A375 (cell line): Measurements from ENCODE around the gene CTF1. TPM values are rescaled to one million over a fixed set of nuclear protein-coding genes. Genes with fewer than 3 reads are reported as not detected.

ENCODE experiments used
- small RNA-seq: library from RNA; depleted of rRNA; stranded (forward); fragments of <200 nt; gene quantifications from one replicate; pipeline ENCODE3, GENCODE V24; 2014
- total RNA-seq: library from RNA; depleted of rRNA; stranded (reverse); fragments of >200 nt; shearing (Covaris generic); gene quantifications from 2 replicates; pipeline ENCODE4 v1.2.3, GENCODE V29; 2014; rRNA removed

CTF1 gene, protein sequence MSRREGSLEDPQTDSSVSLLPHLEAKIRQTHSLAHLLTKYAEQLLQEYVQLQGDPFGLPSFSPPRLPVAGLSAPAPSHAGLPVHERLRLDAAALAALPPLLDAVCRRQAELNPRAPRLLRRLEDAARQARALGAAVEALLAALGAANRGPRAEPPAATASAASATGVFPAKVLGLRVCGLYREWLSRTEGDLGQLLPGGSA
- not detected in 2 replicates for total RNA-seq

GRCh38 chr16:30896261-30896888 lies at the start of gene CTF1:
CTF1 (plus strand) TSS chr16:30896614; CDS start chr16:30896644, 30 bp downstream.

GRCh38 chr16:30893744-30894539 lies 2.5 kb upstream of the CTF1 start, which contains the start of gene BCL7C:
BCL7C (minus strand) TSS chr16:30894077; CDS start chr16:30893944, 133 bp downstream.

GRCh38 chr16:30923554-30924075 lies 27.2 kb downstream of the CTF1 start, which contains the start of gene FBXL19:
FBXL19 (plus strand) TSS chr16:30923572; CDS start chr16:30925755, 2,183 bp downstream.

GRCh38 chr16:30948667-30949649 lies 52.5 kb downstream of the CTF1 start, which contains the start of gene ORAI3:
ORAI3 (plus strand) TSS chr16:30949068; CDS start chr16:30949290, 222 bp downstream.

Small RNA genes within 50 kb of the gene (small RNA-seq; reads per million reads assigned to genes)
- gene AC135048.1 (not detected), gene MIR4519 (not detected), gene MIR762 (not detected)

Other genes starting within 250 kb of the CTF1 start
- gene PRR14, start 245.7 kb upstream of the CTF1 start, total RNA-seq, result 9.6 and 17.8 TPM in 2 replicates
- gene FBRS, start 238.2 kb upstream of the CTF1 start, total RNA-seq, result 24.3 and 26.5 TPM in 2 replicates
- 33.7 and 36.1 TPM in 2 replicates for gene SRCAP, start 197.4 kb upstream of the CTF1 start, total RNA-seq
- gene PHKG2, start 148.2 kb upstream of the CTF1 start, total RNA-seq, result 25.8 and 27.6 TPM in 2 replicates
- 21.3 and 29.5 TPM in 2 replicates for gene CFAP119, start 134.6 kb upstream of the CTF1 start, total RNA-seq
- gene RNF40, start 134.3 kb upstream of the CTF1 start, total RNA-seq, result 110 and 121 TPM in 2 replicates
- 9.7 and 10.2 TPM in 2 replicates for gene ZNF629, start 109.4 kb upstream of the CTF1 start, total RNA-seq
- gene BCL7C, start 2.5 kb upstream of the CTF1 start, total RNA-seq, result 57.4 and 71.4 TPM in 2 replicates
- 32.0 and 35.8 TPM in 2 replicates for gene FBXL19, start 27.0 kb downstream of the CTF1 start, total RNA-seq
- gene ORAI3, start 52.5 kb downstream of the CTF1 start, total RNA-seq, result 19.8 and 21.6 TPM in 2 replicates
- gene SETD1A, start 61.1 kb downstream of the CTF1 start, total RNA-seq, result 9.8 and 12.9 TPM in 2 replicates
- 2.2 and 2.4 TPM in 2 replicates for gene HSD3B7, start 88.6 kb downstream of the CTF1 start, total RNA-seq
- gene STX1B, start 114.0 kb downstream of the CTF1 start, total RNA-seq, result 0.98 TPM in 1 of 2 replicates, not detected in the other
- gene STX4, start 136.9 kb downstream of the CTF1 start, total RNA-seq, result 23.6 and 25.5 TPM in 2 replicates
- gene ZNF668, start 177.6 kb downstream of the CTF1 start, total RNA-seq, result 18.1 and 22.6 TPM in 2 replicates
- gene ZNF646, start 177.8 kb downstream of the CTF1 start, total RNA-seq, result 18.1 and 18.4 TPM in 2 replicates
- 3.6 and 6.6 TPM in 2 replicates for gene PRSS53, start 192.3 kb downstream of the CTF1 start, total RNA-seq
- 141 and 193 TPM in 2 replicates for gene VKORC1, start 198.2 kb downstream of the CTF1 start, total RNA-seq
- gene BCKDK, start 211.8 kb downstream of the CTF1 start, total RNA-seq, result 39.1 and 49.7 TPM in 2 replicates
- gene KAT8, start 221.1 kb downstream of the CTF1 start, total RNA-seq, result 40.7 and 59.5 TPM in 2 replicates
- gene PRSS8, start 239.1 kb downstream of the CTF1 start, total RNA-seq, result not detected in 2 replicates